SJSA1 (cell line): ENCODE results near the gene MYO18A. TPM values are rescaled to one million over a fixed set of nuclear protein-coding genes. Genes with fewer than 3 reads are reported as not detected.
"Not testable (repeated sequence)": the region's sequence is repeated elsewhere in the genome, so short reads cannot be mapped to it uniquely, and the experiment has no call there.

Experiments
- DNase-seq, 2 experiments: peaks; one replicate each; pipeline ENCODE4 v3.0.0-alpha.2; 2015 to 2020; ENCODE audit warnings: low spot score in 2 of 2, low read depth in 1 of 2
- H3K27ac ChIP-seq: fragments of 250-450 bp; sonication (Bioruptor Pico); 2 replicates; pipeline ENCODE4 v1.5.1; 2020; ENCODE audit warnings: mild to moderate bottlenecking, moderate library complexity
- H3K27me3 ChIP-seq: fragments of 250-450 bp; sonication (Bioruptor Pico); replicated peaks from 2 replicates; pipeline ENCODE4 v1.5.1; 2020; ENCODE audit warnings: mild to moderate bottlenecking, moderate library complexity
- H3K36me3 ChIP-seq: fragments of 250-450 bp; sonication (Bioruptor Pico); 2 replicates; pipeline ENCODE4 v1.5.1; 2020; ENCODE audit warnings: mild to moderate bottlenecking
- H3K4me1 ChIP-seq: fragments of 250-450 bp; sonication (Bioruptor Pico); replicated peaks from 2 replicates; pipeline ENCODE4 v1.6.1; 2021; ENCODE audit warnings: mild to moderate bottlenecking
- H3K4me3 ChIP-seq: fragments of 250-450 bp; sonication (Bioruptor Pico); 2 replicates; pipeline ENCODE4 v1.5.1; 2020; ENCODE audit warnings: mild to moderate bottlenecking
- H3K9me3 ChIP-seq: fragments of 250-450 bp; sonication (Bioruptor Pico); replicated peaks from 2 replicates; pipeline ENCODE4 v1.5.1; 2020; ENCODE audit warnings: mild to moderate bottlenecking
- total RNA-seq: library from RNA; depleted of rRNA; stranded (reverse); fragments of >200 nt; shearing (Covaris generic); gene quantifications from 2 replicates; pipeline ENCODE4 v1.2.3, GENCODE V29; 2014

MYO18A gene
- total RNA-seq, 1 experiment from 2014 or later: 13.4 TPM

DNA sequence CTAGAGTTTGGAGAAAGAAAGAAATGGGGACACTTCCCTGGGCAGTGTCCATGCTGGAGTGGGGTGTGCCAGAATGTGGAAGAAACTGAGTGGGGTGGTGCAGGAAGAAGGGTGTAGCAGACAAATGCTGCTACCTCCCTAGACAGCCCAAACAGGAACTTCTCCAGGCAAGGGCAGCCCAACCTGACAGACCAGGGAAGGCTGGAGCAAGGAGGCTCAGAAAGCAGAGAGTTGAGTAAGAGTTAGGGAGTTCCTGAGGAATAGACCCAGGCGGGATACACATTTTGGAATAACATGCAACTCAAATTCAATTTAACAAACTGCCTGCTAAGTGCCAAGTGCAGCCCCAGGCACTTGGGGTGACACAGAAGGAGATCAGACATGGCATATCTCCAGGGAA is 1.0 kb upstream of the MYO18A start:
- Histone ChIP-seq H3K27ac (no peak overlapping the region), H3K4me3 (no peak overlapping the region), H3K27me3 (no peaks in the 10 kb centered on the region), H3K4me1 (peaks cover 39% of the 10 kb centered on the region), H3K36me3 (0 out of 2 replicates have a peak, but pooled peaks cover 3% of the 10 kb centered on the region), H3K9me3 (no peaks in the 10 kb centered on the region)
- no peak for DNase-seq

DNA sequence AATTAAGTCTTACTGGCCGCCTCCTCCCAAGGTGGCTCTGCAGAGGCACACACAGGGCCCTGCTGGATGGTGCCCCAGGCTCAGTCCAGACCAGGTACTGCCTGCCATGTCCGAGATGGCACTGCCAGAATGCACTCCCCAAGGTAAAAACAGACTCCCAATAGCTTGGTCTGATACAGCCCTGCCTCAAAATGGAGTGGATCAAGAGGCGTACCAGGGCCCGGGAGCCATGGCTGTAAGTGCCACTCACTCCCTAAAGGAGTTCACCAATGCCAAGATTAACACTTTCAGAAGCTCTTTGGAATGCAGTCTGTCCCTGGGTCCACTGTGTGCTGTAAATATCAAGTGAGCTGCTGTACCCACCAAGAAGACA is 576 bp upstream of the MYO18A start:
- Histone ChIP-seq H3K4me1 (peaks cover 42% of the 10 kb centered on the region), H3K4me3 (peak overlapping the region; percentile 52), H3K27ac (no peak overlapping the region), H3K9me3 (no peaks in the 10 kb centered on the region), H3K27me3 (no peaks in the 10 kb centered on the region), H3K36me3 (0 out of 2 replicates have a peak, but pooled peaks cover 3% of the 10 kb centered on the region)
- no peak for DNase-seq

DNA sequence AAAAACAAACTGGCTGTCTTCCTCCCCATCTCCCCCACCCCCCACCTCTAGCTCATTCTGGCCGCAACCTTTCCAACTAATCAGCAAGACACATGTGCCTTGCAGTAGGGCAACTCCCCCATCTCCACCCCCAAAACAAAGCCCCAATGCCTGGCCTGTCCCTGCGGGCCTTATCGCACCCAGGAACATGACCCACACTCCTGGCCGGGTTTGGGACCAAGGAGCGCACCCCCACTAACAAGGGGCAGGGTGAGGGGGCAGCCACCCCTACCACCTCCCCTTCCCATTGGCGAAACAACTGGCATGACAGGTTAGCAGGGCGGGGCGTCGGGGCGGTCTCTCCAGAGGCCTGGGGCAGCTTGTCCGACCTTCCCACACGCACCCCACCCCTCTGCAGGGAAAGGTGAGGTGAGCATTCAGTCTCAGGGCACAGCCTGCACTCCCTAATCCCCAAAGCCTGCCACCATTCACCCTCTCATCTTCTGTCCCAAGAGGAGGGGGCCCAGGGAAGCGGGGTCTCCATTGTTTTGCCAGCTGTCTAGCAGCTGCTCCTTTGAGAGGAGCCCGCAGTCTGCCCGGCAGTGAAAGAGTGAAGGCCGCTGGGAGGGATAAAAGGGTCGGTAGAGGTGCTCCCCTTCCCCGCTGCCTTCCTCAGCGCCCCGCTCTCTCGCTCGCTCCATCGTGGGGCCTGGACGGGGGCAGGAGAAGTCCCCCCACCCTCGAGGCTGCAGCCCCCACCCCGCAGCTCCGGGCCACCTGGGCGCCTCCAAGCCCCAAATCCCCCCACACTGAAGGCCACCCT is 765 bp downstream of the MYO18A start:
- H3K27ac ChIP-seq: no peak overlapping the region
- H3K27me3 ChIP-seq: no peaks in the 10 kb centered on the region
- H3K4me1 ChIP-seq: peaks cover 42% of the 10 kb centered on the region
- peak overlapping the region; percentile 52 for H3K4me3 ChIP-seq
- H3K9me3 ChIP-seq: no peaks in the 10 kb centered on the region
- DNase-seq: no peak
- 0 out of 2 replicates have a peak, but pooled peaks cover 3% of the 10 kb centered on the region for H3K36me3 ChIP-seq

DNA sequence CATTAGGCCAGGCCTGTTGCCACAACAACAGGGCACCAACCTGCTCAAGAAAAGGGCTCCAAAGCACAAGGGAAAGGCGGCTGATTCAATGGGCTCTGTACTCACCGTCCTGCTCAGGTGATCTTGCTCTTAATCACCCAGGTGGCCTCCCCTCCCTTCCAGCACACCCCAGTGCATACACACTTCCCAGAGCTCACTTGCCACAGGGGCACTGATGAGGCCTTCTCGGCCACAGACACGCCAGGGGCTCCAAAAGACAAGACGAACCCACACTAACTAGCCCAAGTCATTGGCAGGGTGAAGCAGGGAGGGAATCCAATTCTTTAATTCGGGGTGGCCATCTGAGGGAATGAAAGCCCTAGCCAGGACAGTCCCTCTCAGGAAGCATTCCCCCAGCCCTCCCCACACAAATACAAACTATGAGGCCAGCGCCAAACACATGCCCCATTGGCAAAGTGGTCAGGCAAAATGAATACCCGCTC is 1.4 kb downstream of the MYO18A start:
- peaks cover 42% of the 10 kb centered on the region for H3K4me1 ChIP-seq
- no peak overlapping the region for H3K4me3 ChIP-seq
- H3K36me3 ChIP-seq: 0 out of 2 replicates have a peak, but pooled peaks cover 3% of the 10 kb centered on the region
- no peak overlapping the region for H3K27ac ChIP-seq
- H3K9me3 ChIP-seq: no peaks in the 10 kb centered on the region
- no peak for DNase-seq
- no peaks in the 10 kb centered on the region for H3K27me3 ChIP-seq

DNA sequence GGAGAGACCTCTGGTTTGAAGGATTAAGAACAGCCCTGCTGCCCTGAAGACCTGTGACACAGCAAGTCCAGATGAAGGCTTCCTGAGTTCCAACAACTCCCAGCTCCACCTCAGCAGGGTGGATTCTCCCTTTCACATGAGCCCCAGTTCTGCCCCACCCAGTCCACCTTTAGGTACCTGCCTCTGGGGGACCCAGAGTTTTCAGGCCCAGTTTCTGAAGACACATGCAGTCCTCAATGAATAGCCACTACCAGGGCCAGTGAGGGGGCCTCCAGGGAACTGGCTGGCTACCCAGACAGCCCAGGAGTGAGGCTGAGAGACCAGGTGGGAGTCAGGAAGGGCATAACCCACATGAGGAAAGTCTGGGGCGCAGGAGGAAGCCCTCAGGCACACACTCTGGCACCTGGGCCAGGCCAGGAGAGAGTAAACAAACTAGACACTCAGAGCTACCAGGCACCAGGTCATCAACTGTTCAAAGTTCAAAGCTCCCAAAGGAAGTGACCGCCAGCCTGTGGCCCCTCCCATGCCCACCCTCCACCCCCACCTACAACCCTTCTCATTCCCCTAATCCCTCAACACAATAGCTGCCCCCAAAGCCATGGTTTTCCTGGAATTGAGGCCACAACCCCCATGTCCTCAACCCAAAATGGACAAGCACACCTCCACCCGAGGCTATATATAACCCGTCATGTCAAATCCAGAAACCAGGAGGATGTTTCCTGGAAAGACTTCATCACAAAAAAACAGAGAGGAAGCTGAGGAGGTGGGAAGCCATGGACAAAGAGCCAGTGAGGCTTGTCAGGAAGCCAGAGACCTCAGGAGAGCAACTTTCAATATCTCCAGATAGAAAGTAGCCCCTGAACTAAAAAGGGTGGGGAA is 2.1 kb downstream of the MYO18A start:
- no peaks in the 10 kb centered on the region for H3K9me3 ChIP-seq
- H3K27me3 ChIP-seq: no peaks in the 10 kb centered on the region
- H3K4me3 ChIP-seq: no peak overlapping the region
- 0 out of 2 replicates have a peak, but pooled peaks cover 3% of the 10 kb centered on the region for H3K36me3 ChIP-seq
- no peak for DNase-seq
- H3K27ac ChIP-seq: no peak overlapping the region
- H3K4me1 ChIP-seq: peaks cover 42% of the 10 kb centered on the region

DNA sequence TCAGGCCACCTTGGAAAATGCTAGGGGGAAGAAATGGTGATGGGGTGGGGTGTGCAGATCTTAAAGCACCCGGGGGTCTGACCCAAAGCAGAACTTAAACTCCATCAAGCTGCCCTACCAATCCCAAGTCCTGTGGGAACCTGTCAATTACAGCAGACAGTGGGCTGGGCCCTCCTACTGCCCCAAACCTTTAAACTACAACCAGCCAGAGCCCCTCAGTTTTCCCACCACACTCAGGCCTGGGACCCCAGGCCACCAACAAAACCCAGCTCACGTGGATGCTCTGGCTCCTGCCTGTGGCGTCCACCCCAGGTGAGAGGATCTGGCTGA is 2.7 kb downstream of the MYO18A start:
- Histone ChIP-seq H3K4me3 (no peak overlapping the region), H3K27ac (no peak overlapping the region), H3K36me3 (0 out of 2 replicates have a peak, but pooled peaks cover 3% of the 10 kb centered on the region), H3K4me1 (peaks cover 42% of the 10 kb centered on the region), H3K9me3 (no peaks in the 10 kb centered on the region), H3K27me3 (no peaks in the 10 kb centered on the region)
- DNase-seq: no peak

DNA sequence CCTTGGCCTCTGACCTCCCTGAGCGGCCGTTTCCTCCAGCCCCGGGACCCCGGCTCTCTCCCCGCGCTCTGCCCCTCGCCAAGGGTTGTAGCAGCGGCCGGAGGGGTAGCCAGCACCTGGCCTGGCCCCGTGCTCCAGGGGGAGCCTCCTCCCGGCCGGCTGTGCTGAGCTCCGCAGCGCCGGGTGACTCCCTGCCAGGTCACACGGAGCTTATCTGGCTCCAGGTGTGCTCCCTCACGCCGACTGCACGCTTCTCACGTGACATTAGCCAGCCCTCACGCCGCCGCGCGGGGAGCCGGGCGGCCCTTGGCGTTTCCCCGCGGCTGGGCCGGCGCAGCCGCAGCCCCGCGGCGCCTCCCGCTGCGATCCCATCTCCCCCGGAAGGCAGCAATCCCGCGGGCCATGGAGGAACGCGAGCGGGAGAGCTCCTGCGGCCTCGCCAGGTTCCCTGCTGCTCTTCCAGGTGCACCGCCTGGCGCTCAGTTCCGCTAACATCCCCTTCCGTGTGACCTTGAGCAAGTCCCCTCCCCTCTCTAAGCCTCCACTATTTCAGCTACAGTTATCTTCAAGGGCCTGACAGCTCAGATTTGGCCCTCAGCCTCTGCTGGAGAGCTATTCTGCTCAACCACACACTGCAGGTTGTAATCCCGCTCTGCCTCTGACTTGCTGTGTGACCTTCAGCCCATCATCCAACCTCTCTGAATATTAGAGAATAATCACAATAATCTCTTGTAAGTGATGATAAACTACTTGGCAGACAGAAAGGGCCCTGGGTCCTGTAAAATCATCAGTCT is 3.4 kb downstream of the MYO18A start:
- Histone ChIP-seq H3K36me3 (0 out of 2 replicates have a peak, but pooled peaks cover 3% of the 10 kb centered on the region), H3K9me3 (no peaks in the 10 kb centered on the region), H3K27ac (no peak overlapping the region), H3K4me3 (peak overlapping the region; percentile 37), H3K27me3 (no peaks in the 10 kb centered on the region), H3K4me1 (peaks cover 42% of the 10 kb centered on the region)
- no peak for DNase-seq

DNA sequence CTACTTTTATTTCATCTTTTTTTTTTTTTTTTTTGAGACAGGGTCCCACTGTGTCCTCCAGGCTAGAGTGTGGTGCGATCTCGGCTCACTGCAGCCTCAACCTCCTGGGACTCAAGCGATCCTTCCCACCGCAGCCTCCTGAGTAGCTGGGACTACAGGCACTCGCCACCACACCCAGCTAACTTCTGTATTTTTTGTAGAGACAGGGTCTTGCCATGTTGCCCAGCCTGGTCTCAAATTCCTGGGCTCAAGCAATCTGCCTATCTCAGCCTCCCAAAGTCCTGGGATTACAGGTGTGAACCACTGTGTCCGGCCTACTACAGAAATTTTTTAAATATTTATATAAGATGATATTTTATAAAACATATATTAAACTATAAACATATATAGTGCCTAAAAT is 4.8 kb downstream of the MYO18A start:
- Histone ChIP-seq H3K9me3 (no peaks in the 10 kb centered on the region), H3K27me3 (no peaks in the 10 kb centered on the region), H3K27ac (no peak overlapping the region), H3K36me3 (0 out of 2 replicates have a peak, but pooled peaks cover 3% of the 10 kb centered on the region), H3K4me1 (peaks cover 34% of the 10 kb centered on the region), H3K4me3 (no peak overlapping the region)
- no peak for DNase-seq

DNA sequence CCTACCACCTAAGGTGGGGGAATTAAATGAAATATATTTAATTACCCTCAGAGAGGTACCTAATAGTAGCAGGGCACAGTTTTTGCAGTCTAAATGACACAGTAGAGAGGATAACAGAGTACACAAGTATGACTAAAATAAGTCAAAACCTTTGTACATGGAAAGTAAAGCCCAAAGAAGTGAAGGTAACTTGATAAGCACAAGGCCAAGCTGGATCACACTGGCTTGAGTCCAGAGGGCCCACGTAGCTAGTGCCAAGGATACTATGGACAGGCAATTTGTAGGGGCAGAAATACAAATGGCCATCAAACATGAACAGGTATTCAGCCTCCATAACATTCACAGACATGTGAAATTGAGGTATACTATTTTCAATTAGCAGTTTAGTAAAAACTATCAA is 7.6 kb downstream of the MYO18A start:
- Histone ChIP-seq H3K4me1 (peaks cover 14% of the 10 kb centered on the region), H3K9me3 (no peaks in the 10 kb centered on the region), H3K36me3 (no peaks in the 10 kb centered on the region), H3K27me3 (no peaks in the 10 kb centered on the region), H3K27ac (no peak overlapping the region), H3K4me3 (no peak overlapping the region)
- DNase-seq: no peak

DNA sequence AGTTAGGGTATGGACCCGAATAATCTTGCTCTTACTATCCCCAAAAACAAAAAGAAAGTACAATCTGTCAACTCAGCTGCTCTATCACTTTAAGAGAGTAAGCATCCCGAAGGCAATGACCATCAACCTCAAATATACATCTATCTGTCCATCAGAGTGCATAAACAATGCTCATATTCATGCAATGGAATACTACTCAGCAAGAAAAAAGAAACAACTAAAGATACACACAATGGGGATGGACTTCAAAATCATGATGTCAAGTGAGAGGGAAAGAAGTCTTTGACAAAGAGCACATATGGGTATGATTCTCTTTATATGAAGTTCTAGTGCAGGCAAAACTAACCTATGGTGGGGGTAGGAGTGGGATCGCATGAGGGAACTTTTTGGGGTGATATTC is 9.5 kb downstream of the MYO18A start:
- peaks cover 12% of the 10 kb centered on the region for H3K36me3 ChIP-seq
- no peak overlapping the region for H3K4me3 ChIP-seq
- H3K27me3 ChIP-seq: no peaks in the 10 kb centered on the region
- H3K4me1 ChIP-seq: no peaks in the 10 kb centered on the region
- no peak overlapping the region for H3K27ac ChIP-seq
- H3K9me3 ChIP-seq: no peaks in the 10 kb centered on the region
- DNase-seq: no peak

DNA sequence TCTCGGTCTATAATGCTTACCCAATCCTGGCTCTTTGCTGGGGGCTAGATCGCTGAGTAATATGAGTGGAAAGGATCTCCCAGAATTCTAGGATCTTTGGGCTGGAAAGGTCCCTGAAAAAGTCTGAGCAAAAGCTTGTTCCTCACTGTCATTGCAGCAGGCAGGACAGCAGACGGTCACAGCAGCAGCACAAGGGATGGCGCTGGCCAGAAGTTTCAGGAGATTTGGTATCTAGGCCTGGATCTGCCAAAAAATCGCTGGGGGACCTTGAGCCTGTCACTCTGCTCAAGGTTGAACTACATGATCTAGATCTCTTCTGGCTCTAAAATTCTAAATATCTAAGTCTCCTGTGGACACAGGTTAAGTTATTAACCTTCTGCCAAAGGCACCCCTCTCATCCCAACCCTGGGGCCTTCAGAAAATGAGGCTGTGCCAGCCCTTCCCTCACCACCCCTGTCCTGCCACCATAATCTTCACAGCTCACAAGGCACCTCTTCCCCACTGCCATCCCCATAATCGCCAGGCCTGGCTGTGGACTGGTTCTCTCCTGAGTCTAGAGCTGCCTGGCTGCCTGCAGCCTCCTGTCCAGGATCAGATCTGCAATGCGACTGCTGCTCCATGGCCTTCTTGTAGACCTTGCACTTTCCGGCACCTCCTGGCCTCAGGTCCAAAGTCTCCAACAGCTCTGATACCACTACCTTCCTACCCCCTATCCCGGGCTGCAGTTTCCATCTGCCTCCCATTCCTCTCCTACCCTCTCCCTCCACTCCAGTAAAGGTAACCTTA is 10.2 kb downstream of the MYO18A start:
- Histone ChIP-seq H3K4me3 (no peak overlapping the region), H3K27ac (no peak overlapping the region), H3K36me3 (peaks cover 19% of the 10 kb centered on the region)

DNA sequence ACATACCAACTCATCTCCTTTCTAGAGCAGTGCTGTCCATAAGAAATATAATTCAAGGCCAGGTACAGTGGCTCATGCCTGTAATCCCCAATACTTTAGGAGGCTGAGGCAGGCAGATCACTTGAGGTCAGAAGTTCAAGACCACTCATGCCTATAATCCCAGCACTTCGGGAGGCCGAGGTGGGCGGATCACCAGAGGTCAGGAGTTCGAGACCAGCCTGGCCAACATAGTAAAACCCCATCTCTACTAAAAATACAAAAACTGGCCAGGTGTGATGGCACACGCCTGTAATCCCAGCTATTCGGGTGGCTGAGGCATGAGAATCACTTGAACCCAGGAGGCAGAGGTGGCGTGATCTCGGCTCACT is 11.5 kb downstream of the MYO18A start:
- not testable (repeated sequence) for H3K4me3 ChIP-seq, H3K27me3 ChIP-seq, H3K9me3 ChIP-seq, DNase-seq, H3K27ac ChIP-seq, H3K4me1 ChIP-seq
- peaks cover 21% of the 10 kb centered on the region for H3K36me3 ChIP-seq

More for the DNA sequence above, 10.2 kb downstream of the MYO18A start:
- no peaks in the 10 kb centered on the region for H3K4me1 ChIP-seq
- no peaks in the 10 kb centered on the region for H3K27me3 ChIP-seq
- no peaks in the 10 kb centered on the region for H3K9me3 ChIP-seq
- no peak for DNase-seq
